SH-SY5Y (cell line): Measurements from ENCODE around the gene FNDC11.

Experiments used
- GATA2 ChIP-seq: IDR thresholded peaks from 2 replicates; pipeline ENCODE4 v1.6.1; 2011; ENCODE audit warnings: mild to moderate bottlenecking, low read depth, low read length
- GATA3 ChIP-seq: IDR thresholded peaks from 2 replicates; pipeline ENCODE4 v1.6.1; 2011; ENCODE audit warnings: low read depth, mild to moderate bottlenecking, low read length, moderate library complexity

DNA sequence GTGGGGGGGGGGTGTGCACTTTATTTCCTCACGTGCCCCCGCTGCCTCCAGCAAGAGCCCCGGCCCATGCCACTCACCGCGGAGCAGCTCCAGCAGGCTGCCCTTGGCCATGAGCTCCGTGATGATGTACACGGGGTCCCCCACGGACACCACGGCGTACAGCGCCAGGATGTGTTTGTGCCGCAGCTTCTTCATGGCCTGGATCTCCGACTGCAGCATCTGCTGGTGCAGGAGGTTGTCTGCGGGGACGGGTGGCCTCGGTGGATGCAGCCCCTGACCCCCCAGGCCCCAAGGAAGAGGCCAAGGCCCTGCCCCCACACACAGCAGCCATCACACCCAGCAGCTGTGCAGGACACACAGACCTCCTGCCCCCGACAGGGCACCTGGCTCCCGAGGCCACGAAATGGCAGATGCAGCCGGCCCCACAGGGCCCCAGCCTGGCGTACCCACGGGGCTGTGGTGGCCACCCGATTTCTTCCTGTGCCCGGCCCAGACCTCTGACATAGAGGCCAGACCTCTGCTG lies 21.4 kb upstream of the FNDC11 start:
- TF ChIP-seq GATA2 = no peak
- TF ChIP-seq GATA3 = no peak
